NCI-H1930 (cell line): Measurements from ENCODE around the gene CHPF2.

Experiments used
- DNase-seq, 2 experiments: peaks; one replicate each; lab custom pipeline; 2025; lab: John Stamatoyannopoulos, UW

Gene CHPF2

GRCh38 chr7:151246851-151247580, 14.7 kb downstream of the CHPF2 start:
- DNase-seq, result no peak

- no peak for DNase-seq
These were observed 15.5 kb downstream of the CHPF2 start for GRCh38 chr7:151247611-151248345.

GRCh38 chr7:151248346-151249033, 16.2 kb downstream of the CHPF2 start, which contains the start of gene SMARCD3:
TSS of gene SMARCD3 (minus strand) at chr7:151248694. CDS start at chr7:151248562, 132 bp downstream.
- DNase-seq, result peak in 1 of 2 experiments; percentile 46

- DNase-seq, result no peak
These were observed 16.9 kb downstream of the CHPF2 start for GRCh38 chr7:151249034-151249731.

GRCh38 chr7:151249732-151250072, 17.4 kb downstream of the CHPF2 start:
- DNase-seq, result no peak

- DNase-seq, result no peak
These were observed 18.2 kb downstream of the CHPF2 start for GRCh38 chr7:151250181-151251132.

- no peak for DNase-seq
These were observed 19.0 kb downstream of the CHPF2 start for GRCh38 chr7:151251328-151251688.

- DNase-seq, result peak; percentile 49 to 55
These were observed 19.6 kb downstream of the CHPF2 start for GRCh38 chr7:151251689-151252560.

- DNase-seq, result no peak
These were observed 20.2 kb downstream of the CHPF2 start for GRCh38 chr7:151252561-151252835.

- DNase-seq, result no peak
These were observed 20.9 kb downstream of the CHPF2 start for GRCh38 chr7:151252961-151253711.

GRCh38 chr7:151254316-151254715, 22.0 kb downstream of the CHPF2 start:
- DNase-seq, result no peak

GRCh38 chr7:151254851-151255250, 22.6 kb downstream of the CHPF2 start:
- DNase-seq, result no peak

GRCh38 chr7:151255390-151255789, 23.1 kb downstream of the CHPF2 start:
- DNase-seq, result no peak

- no peak for DNase-seq
These were observed 24.2 kb downstream of the CHPF2 start for GRCh38 chr7:151256410-151257045.

GRCh38 chr7:151257990-151258389, 25.7 kb downstream of the CHPF2 start:
- DNase-seq, result no peak

- DNase-seq, result no peak
These were observed 28.2 kb downstream of the CHPF2 start for GRCh38 chr7:151260471-151260870.

GRCh38 chr7:151260883-151261282, 28.6 kb downstream of the CHPF2 start:
- DNase-seq, result no peak

GRCh38 chr7:151261529-151261928, 29.2 kb downstream of the CHPF2 start:
- DNase-seq, result no peak

GRCh38 chr7:151264615-151265014, 32.3 kb downstream of the CHPF2 start:
- no peak for DNase-seq
